SK-N-SH treated with all-trans-retinoic acid at 6 μM for 48 hours (cell line): ENCODE data around the gene POLDIP2.

Experiments used
- ATAC-seq: fragments of 200-7000 bp; cut with Tn5 transposase; 3 replicates; pipeline ENCODE4 v1.9.1; 2020; ENCODE audit warnings: mild to moderate bottlenecking, moderate library complexity
- ARNTL ChIP-seq: fragments of 450-650 bp; formaldehyde crosslinking; IDR thresholded peaks from 2 replicates; pipeline ENCODE4 v1.5.0; 2020; ENCODE audit warnings: low read depth, mild to moderate bottlenecking, moderate library complexity, borderline replicate concordance
- BACH2 ChIP-seq: fragments of 250-450 bp; sonication (Bioruptor Pico); IDR thresholded peaks from 2 replicates; pipeline ENCODE4 v1.9.0; 2021; ENCODE audit warnings: mild to moderate bottlenecking, borderline replicate concordance
- CSDC2 ChIP-seq: fragments of 250-450 bp; sonication (Bioruptor Pico); IDR thresholded peaks from 2 replicates; pipeline ENCODE4 v1.5.0; 2020; ENCODE audit warnings: mild to moderate bottlenecking, moderate library complexity
- CSRNP3 ChIP-seq: fragments of 250-450 bp; sonication (Bioruptor Pico); IDR thresholded peaks from 2 replicates; pipeline ENCODE4 v1.5.1; 2021; ENCODE audit warnings: mild to moderate bottlenecking, moderate library complexity
- ESRRG ChIP-seq: fragments of 250-450 bp; sonication (Bioruptor Pico); IDR thresholded peaks from 2 replicates; pipeline ENCODE4 v1.6.1; 2021; ENCODE audit warnings: mild to moderate bottlenecking
- GLIS3 ChIP-seq: fragments of 250-450 bp; sonication (Bioruptor Pico); IDR thresholded peaks from 2 replicates; pipeline ENCODE4 v1.5.0; 2020; ENCODE audit warnings: mild to moderate bottlenecking, moderate library complexity
- ISL1 ChIP-seq: fragments of 250-450 bp; sonication (Bioruptor Pico); IDR thresholded peaks from 2 replicates; pipeline ENCODE4 v2.1.2; 2022; ENCODE audit warnings: mild to moderate bottlenecking, moderate library complexity
- OSR1 ChIP-seq: fragments of 250-450 bp; sonication (Bioruptor Pico); IDR thresholded peaks from 2 replicates; pipeline ENCODE4 v1.8.0; 2022; ENCODE audit warnings: moderate library complexity, mild to moderate bottlenecking, inconsistent platforms
- PATZ1 ChIP-seq: fragments of 250-450 bp; sonication (Bioruptor Pico); IDR thresholded peaks from 2 replicates; pipeline ENCODE4 v1.8.0; 2020; ENCODE audit warnings: mild to moderate bottlenecking, moderate library complexity, borderline replicate concordance
- POU6F1 ChIP-seq: fragments of 250-450 bp; sonication (Bioruptor Pico); IDR thresholded peaks from 2 replicates; pipeline ENCODE4 v1.8.0; 2021; ENCODE audit warnings: low read depth, mild to moderate bottlenecking, moderate library complexity, borderline replicate concordance
- PPARA ChIP-seq: fragments of 250-450 bp; sonication (Bioruptor Pico); IDR thresholded peaks from 2 replicates; pipeline ENCODE4 v1.5.0; 2020; ENCODE audit warnings: mild to moderate bottlenecking, borderline replicate concordance
- RARB ChIP-seq: fragments of 250-450 bp; sonication (Bioruptor Pico); IDR thresholded peaks from 2 replicates; pipeline ENCODE4 v1.8.0; 2021; ENCODE audit warnings: mild to moderate bottlenecking, moderate library complexity
- SNAI2 ChIP-seq: fragments of 250-450 bp; sonication (Bioruptor Pico); IDR thresholded peaks from 2 replicates; pipeline ENCODE4 v1.5.0; 2020; ENCODE audit warnings: mild to moderate bottlenecking, moderate library complexity
- TCF4 ChIP-seq: fragments of 250-450 bp; sonication (Bioruptor Pico); IDR thresholded peaks from 2 replicates; pipeline ENCODE4 v1.8.0; 2021; ENCODE audit warnings: mild to moderate bottlenecking, moderate library complexity, borderline replicate concordance
- TOX ChIP-seq: fragments of 250-450 bp; sonication (Bioruptor Pico); IDR thresholded peaks from 2 replicates; pipeline ENCODE4 v1.8.0; 2021; ENCODE audit warnings: mild to moderate bottlenecking, moderate library complexity, borderline replicate concordance
- ZC3H10 ChIP-seq: fragments of 250-450 bp; sonication (Bioruptor Pico); IDR thresholded peaks from 2 replicates; pipeline ENCODE4 v1.5.1; 2021; ENCODE audit warnings: mild to moderate bottlenecking, moderate library complexity
- ZFP3 ChIP-seq: fragments of 250-450 bp; sonication (Bioruptor Pico); IDR thresholded peaks from 2 replicates; pipeline ENCODE4 v1.5.0; 2020; ENCODE audit warnings: mild to moderate bottlenecking, moderate library complexity
- ZFP30 ChIP-seq: fragments of 450-650 bp; formaldehyde crosslinking; IDR thresholded peaks from 2 replicates; pipeline ENCODE4 v1.5.0; 2022; ENCODE audit warnings: mild to moderate bottlenecking, moderate library complexity
- ZNF565 ChIP-seq: fragments of 450-650 bp; formaldehyde crosslinking; conservative IDR thresholded peaks from 2 replicates; pipeline ENCODE4 v1.5.0; 2020; ENCODE audit warnings: low read depth, mild to moderate bottlenecking, moderate library complexity
- ZNF70 ChIP-seq: fragments of 450-650 bp; formaldehyde crosslinking; IDR thresholded peaks from 2 replicates; pipeline ENCODE4 v1.5.0; 2020; ENCODE audit warnings: mild to moderate bottlenecking, moderate library complexity
- ZNF8 ChIP-seq: fragments of 450-650 bp; formaldehyde crosslinking; IDR thresholded peaks from 2 replicates; pipeline ENCODE4 v1.5.0; 2020; ENCODE audit warnings: mild to moderate bottlenecking, moderate library complexity
- TF ChIP-seq, protein P1 (sequence below): fragments of 250-450 bp; sonication (Bioruptor Pico); IDR thresholded peaks from 2 replicates; pipeline ENCODE4 v1.5.1; 2020; ENCODE audit warnings: low read depth, mild to moderate bottlenecking, moderate library complexity
- TF ChIP-seq, protein P2 (sequence below): fragments of 250-450 bp; sonication (Bioruptor Pico); IDR thresholded peaks from 2 replicates; pipeline ENCODE4 v1.5.0; 2020; ENCODE audit warnings: mild to moderate bottlenecking, moderate library complexity

Gene POLDIP2

GRCh38 chr17:28335201-28335958, 21.9 kb downstream of the POLDIP2 start, which contains the start of the genes IFT20 and TNFAIP1:
Gene IFT20, minus strand, starts transcription at chr17:28335472. Its CDS starts 3,487 bp downstream, at chr17:28331985.
Gene TNFAIP1, plus strand, starts transcription at chr17:28335761. Its CDS starts 3,761 bp downstream, at chr17:28339522.
- TF ChIP-seq ISL1 (no peak), SNAI2 (CRISPR knock-in tag) (no peak), BACH2 (no peak), TCF4 (no peak), GLIS3 (CRISPR knock-in tag) (0 out of 2 replicates have a peak, but pooled peaks have one; percentile 48), OSR1 (no peak), TOX (CRISPR knock-in tag) (no peak), POU6F1 (CRISPR knock-in tag) (no peak), PATZ1 (CRISPR knock-in tag) (no peak), RARB (CRISPR knock-in tag) (no peak), ZFP30 (peak; percentile 47; the same call in 1 of the 2 replicates), ZNF8 (CRISPR knock-in tag) (no peak), ESRRG (CRISPR knock-in tag) (no peak), ZNF70 (CRISPR knock-in tag) (peak; percentile 47; the same call in 1 of the 2 replicates), CSRNP3 (CRISPR knock-in tag) (no peak; the same call in 1 of the 2 replicates), ZFP3 (0 out of 2 replicates have a peak, but pooled peaks have one; percentile 60), ZC3H10 (CRISPR knock-in tag) (no peak), PPARA (CRISPR knock-in tag) (peak; percentile 76; the same call in 1 of the 2 replicates), ARNTL (CRISPR knock-in tag) (no peak), ZNF565 (CRISPR knock-in tag) (peak; percentile 94), CSDC2 (CRISPR knock-in tag) (peak; percentile 91)
- TF ChIP-seq, protein P1, sequence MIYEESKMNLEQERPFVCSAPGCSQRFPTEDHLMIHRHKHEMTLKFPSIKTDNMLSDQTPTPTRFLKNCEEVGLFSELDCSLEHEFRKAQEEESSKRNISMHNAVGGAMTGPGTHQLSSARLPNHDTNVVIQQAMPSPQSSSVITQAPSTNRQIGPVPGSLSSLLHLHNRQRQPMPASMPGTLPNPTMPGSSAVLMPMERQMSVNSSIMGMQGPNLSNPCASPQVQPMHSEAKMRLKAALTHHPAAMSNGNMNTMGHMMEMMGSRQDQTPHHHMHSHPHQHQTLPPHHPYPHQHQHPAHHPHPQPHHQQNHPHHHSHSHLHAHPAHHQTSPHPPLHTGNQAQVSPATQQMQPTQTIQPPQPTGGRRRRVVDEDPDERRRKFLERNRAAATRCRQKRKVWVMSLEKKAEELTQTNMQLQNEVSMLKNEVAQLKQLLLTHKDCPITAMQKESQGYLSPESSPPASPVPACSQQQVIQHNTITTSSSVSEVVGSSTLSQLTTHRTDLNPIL (CRISPR knock-in tag): no peak; the same call in 1 of the 2 replicates
- TF ChIP-seq, protein P2, sequence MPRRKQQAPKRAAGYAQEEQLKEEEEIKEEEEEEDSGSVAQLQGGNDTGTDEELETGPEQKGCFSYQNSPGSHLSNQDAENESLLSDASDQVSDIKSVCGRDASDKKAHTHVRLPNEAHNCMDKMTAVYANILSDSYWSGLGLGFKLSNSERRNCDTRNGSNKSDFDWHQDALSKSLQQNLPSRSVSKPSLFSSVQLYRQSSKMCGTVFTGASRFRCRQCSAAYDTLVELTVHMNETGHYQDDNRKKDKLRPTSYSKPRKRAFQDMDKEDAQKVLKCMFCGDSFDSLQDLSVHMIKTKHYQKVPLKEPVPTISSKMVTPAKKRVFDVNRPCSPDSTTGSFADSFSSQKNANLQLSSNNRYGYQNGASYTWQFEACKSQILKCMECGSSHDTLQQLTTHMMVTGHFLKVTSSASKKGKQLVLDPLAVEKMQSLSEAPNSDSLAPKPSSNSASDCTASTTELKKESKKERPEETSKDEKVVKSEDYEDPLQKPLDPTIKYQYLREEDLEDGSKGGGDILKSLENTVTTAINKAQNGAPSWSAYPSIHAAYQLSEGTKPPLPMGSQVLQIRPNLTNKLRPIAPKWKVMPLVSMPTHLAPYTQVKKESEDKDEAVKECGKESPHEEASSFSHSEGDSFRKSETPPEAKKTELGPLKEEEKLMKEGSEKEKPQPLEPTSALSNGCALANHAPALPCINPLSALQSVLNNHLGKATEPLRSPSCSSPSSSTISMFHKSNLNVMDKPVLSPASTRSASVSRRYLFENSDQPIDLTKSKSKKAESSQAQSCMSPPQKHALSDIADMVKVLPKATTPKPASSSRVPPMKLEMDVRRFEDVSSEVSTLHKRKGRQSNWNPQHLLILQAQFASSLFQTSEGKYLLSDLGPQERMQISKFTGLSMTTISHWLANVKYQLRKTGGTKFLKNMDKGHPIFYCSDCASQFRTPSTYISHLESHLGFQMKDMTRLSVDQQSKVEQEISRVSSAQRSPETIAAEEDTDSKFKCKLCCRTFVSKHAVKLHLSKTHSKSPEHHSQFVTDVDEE (CRISPR knock-in tag): peak; percentile 93
- peak; percentile 96 for ATAC-seq

DNA sequence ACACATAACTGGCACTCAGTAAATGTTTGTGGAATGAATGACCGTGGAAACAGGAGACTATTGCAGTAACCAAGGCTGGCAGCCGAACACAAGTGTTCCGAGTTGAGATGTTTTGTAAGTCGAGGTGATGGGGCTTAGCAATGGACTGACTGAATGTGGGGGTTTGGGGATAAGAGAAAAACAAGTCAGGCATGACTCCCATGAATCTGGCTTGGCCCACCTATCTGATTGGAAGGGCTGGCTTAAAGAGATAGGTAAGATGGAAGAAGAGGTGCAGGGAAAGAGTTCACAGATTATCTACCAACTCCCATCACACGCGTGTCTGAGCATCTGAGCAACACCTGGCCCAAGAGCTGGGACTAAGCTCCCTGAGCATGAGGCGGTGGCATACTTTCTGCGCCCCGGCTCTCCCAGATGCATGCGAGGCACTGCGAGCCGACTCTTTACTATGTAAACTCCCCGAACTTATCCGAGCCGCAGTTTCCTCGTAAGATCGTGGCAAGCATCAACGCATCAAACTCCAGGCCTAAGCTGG, 22.6 kb downstream of the POLDIP2 start:
- peak; percentile 4 for ATAC-seq
- TF ChIP-seq PPARA (CRISPR knock-in tag) (no peak), CSDC2 (CRISPR knock-in tag) (no peak), RARB (CRISPR knock-in tag) (no peak), ESRRG (CRISPR knock-in tag) (no peak), ZFP30 (no peak), GLIS3 (CRISPR knock-in tag) (no peak), TCF4 (no peak), ZNF565 (CRISPR knock-in tag) (no peak), ISL1 (no peak), ZC3H10 (CRISPR knock-in tag) (no peak), BACH2 (no peak), ARNTL (CRISPR knock-in tag) (no peak), ZNF8 (CRISPR knock-in tag) (no peak), TOX (CRISPR knock-in tag) (no peak), SNAI2 (CRISPR knock-in tag) (no peak)
- TF ChIP-seq, protein P1 (CRISPR knock-in tag): no peak
- TF ChIP-seq, protein P2 (CRISPR knock-in tag): no peak
